Measurements from ENCODE around the gene FHL1.

The FHL1 gene

GRCh38 chrX:136201601-136202000 is 54.3 kb downstream of the FHL1 start:
- H3K79me2 ChIP-seq (ENCODE audit: control insufficient read depth, insufficient read depth, low read length, poor library complexity): no peaks in the 10 kb centered on the region
- H3K27me3 ChIP-seq (ENCODE audit: insufficient read depth, low read length): no peaks in the 10 kb centered on the region
- no peaks in the 10 kb centered on the region for H3K9me3 ChIP-seq (ENCODE audit: insufficient read depth, low read depth, low read length)
- H4K8ac ChIP-seq (ENCODE audit: low read depth, low read length): no peak overlapping the region
- no peak overlapping the region for H3K14ac ChIP-seq (ENCODE audit: low read length)
- no peak overlapping the region for H3K4me2 ChIP-seq (ENCODE audit: low read length)
- no peaks in the 10 kb centered on the region for H3K79me1 ChIP-seq (ENCODE audit: low read length)
- no peak overlapping the region for H3K9ac ChIP-seq (ENCODE audit: low read length)
- H2BK12ac ChIP-seq (ENCODE audit: low read length): no peak overlapping the region
- peak; percentile 53 to 79 for DNase-seq
- H3K4me3 ChIP-seq (ENCODE audit: low read depth, low read length): no peak overlapping the region
- no peak overlapping the region for H3K4ac ChIP-seq (ENCODE audit: low read depth, low read length)
- no peak overlapping the region for H3K27ac ChIP-seq (ENCODE audit: low read depth, low read length)
- H3K4me1 ChIP-seq (ENCODE audit: control insufficient read depth in 1 of 2, insufficient read depth in 2 of 2, low read length in 2 of 2): no peaks in the 10 kb centered on the region
- no peak overlapping the region for H3K18ac ChIP-seq (ENCODE audit: low read length)
- H4K12ac ChIP-seq (ENCODE audit: low read depth, low read length): no peak overlapping the region
- no peak overlapping the region for H2AK5ac ChIP-seq (ENCODE audit: low read length)
- WGBS (ENCODE audit: extremely low coverage, insufficient coverage, insufficient read length): no CpG with 5 or more reads among the region's 5 CpGs
- no peak overlapping the region for H2BK5ac ChIP-seq (ENCODE audit: low read depth, low read length, poor library complexity)
- no peak overlapping the region for H4K91ac ChIP-seq (ENCODE audit: low read depth, low read length)
- no peak overlapping the region for H2AFZ ChIP-seq (ENCODE audit: insufficient read depth, low read length, poor library complexity)
- no peaks in the 10 kb centered on the region for H3K36me3 ChIP-seq (ENCODE audit: control insufficient read depth in 1 of 2, insufficient read depth in 2 of 2, low read length in 2 of 2)
- H2BK120ac ChIP-seq (ENCODE audit: insufficient read depth, low read length, poor library complexity): no peak overlapping the region
- H3K23ac ChIP-seq (ENCODE audit: low read length): no peak overlapping the region

GRCh38 chrX:136202889-136203288 is 55.6 kb downstream of the FHL1 start:
- Histone ChIP-seq H3K9me3 (ENCODE audit: insufficient read depth, low read depth, low read length) (no peaks in the 10 kb centered on the region), H3K4ac (ENCODE audit: low read depth, low read length) (no peak overlapping the region), H4K12ac (ENCODE audit: low read depth, low read length) (no peak overlapping the region), H2AK5ac (ENCODE audit: low read length) (no peak overlapping the region), H3K4me2 (ENCODE audit: low read length) (no peak overlapping the region), H3K79me1 (ENCODE audit: low read length) (no peaks in the 10 kb centered on the region), H3K79me2 (ENCODE audit: control insufficient read depth, insufficient read depth, low read length, poor library complexity) (no peaks in the 10 kb centered on the region), H2BK5ac (ENCODE audit: low read depth, low read length, poor library complexity) (no peak overlapping the region), H2BK12ac (ENCODE audit: low read length) (no peak overlapping the region), H4K8ac (ENCODE audit: low read depth, low read length) (no peak overlapping the region), H2BK120ac (ENCODE audit: insufficient read depth, low read length, poor library complexity) (no peak overlapping the region), H4K91ac (ENCODE audit: low read depth, low read length) (no peak overlapping the region), H3K27me3 (ENCODE audit: insufficient read depth, low read length) (no peaks in the 10 kb centered on the region), H3K4me1 (ENCODE audit: control insufficient read depth in 1 of 2, insufficient read depth in 2 of 2, low read length in 2 of 2) (no peaks in the 10 kb centered on the region), H3K23ac (ENCODE audit: low read length) (no peak overlapping the region), H3K14ac (ENCODE audit: low read length) (no peak overlapping the region), H3K4me3 (ENCODE audit: low read depth, low read length) (no peak overlapping the region), H3K9ac (ENCODE audit: low read length) (no peak overlapping the region), H2AFZ (ENCODE audit: insufficient read depth, low read length, poor library complexity) (no peak overlapping the region), H3K18ac (ENCODE audit: low read length) (no peak overlapping the region), H3K27ac (ENCODE audit: low read depth, low read length) (no peak overlapping the region), H3K36me3 (ENCODE audit: control insufficient read depth in 1 of 2, insufficient read depth in 2 of 2, low read length in 2 of 2) (no peaks in the 10 kb centered on the region)
- no CpG with 5 or more reads among the region's 5 CpGs for WGBS (ENCODE audit: extremely low coverage, insufficient coverage, insufficient read length)
- peak in 1 of 2 donors; percentile 70 for DNase-seq

GRCh38 chrX:136203438-136203837 is 56.1 kb downstream of the FHL1 start:
- H4K12ac ChIP-seq (ENCODE audit: low read depth, low read length): no peak overlapping the region
- no peak overlapping the region for H3K9ac ChIP-seq (ENCODE audit: low read length)
- H3K23ac ChIP-seq (ENCODE audit: low read length): no peak overlapping the region
- no peaks in the 10 kb centered on the region for H3K4me1 ChIP-seq (ENCODE audit: control insufficient read depth in 1 of 2, insufficient read depth in 2 of 2, low read length in 2 of 2)
- H3K27ac ChIP-seq (ENCODE audit: low read depth, low read length): no peak overlapping the region
- no peak overlapping the region for H4K8ac ChIP-seq (ENCODE audit: low read depth, low read length)
- no peak overlapping the region for H2BK5ac ChIP-seq (ENCODE audit: low read depth, low read length, poor library complexity)
- no peaks in the 10 kb centered on the region for H3K36me3 ChIP-seq (ENCODE audit: control insufficient read depth in 1 of 2, insufficient read depth in 2 of 2, low read length in 2 of 2)
- no peak overlapping the region for H2AFZ ChIP-seq (ENCODE audit: insufficient read depth, low read length, poor library complexity)
- no peaks in the 10 kb centered on the region for H3K27me3 ChIP-seq (ENCODE audit: insufficient read depth, low read length)
- H3K79me1 ChIP-seq (ENCODE audit: low read length): no peaks in the 10 kb centered on the region
- no peak overlapping the region for H3K4me2 ChIP-seq (ENCODE audit: low read length)
- no peak overlapping the region for H3K4me3 ChIP-seq (ENCODE audit: low read depth, low read length)
- no peak overlapping the region for H2AK5ac ChIP-seq (ENCODE audit: low read length)
- no peaks in the 10 kb centered on the region for H3K9me3 ChIP-seq (ENCODE audit: insufficient read depth, low read depth, low read length)
- no peak overlapping the region for H3K4ac ChIP-seq (ENCODE audit: low read depth, low read length)
- no peak overlapping the region for H3K14ac ChIP-seq (ENCODE audit: low read length)
- no peak overlapping the region for H2BK12ac ChIP-seq (ENCODE audit: low read length)
- no peak for DNase-seq
- H2BK120ac ChIP-seq (ENCODE audit: insufficient read depth, low read length, poor library complexity): no peak overlapping the region
- no peaks in the 10 kb centered on the region for H3K79me2 ChIP-seq (ENCODE audit: control insufficient read depth, insufficient read depth, low read length, poor library complexity)
- H3K18ac ChIP-seq (ENCODE audit: low read length): no peak overlapping the region
- H4K91ac ChIP-seq (ENCODE audit: low read depth, low read length): no peak overlapping the region

GRCh38 chrX:136203951-136204350 is 56.6 kb downstream of the FHL1 start:
- WGBS (ENCODE audit: extremely low coverage, insufficient coverage, insufficient read length): no CpG with 5 or more reads among the region's 3 CpGs

More at GRCh38 chrX:136203951-136204350, 56.6 kb downstream of the FHL1 start:
- Histone ChIP-seq H3K79me1 (ENCODE audit: low read length) (no peaks in the 10 kb centered on the region), H3K23ac (ENCODE audit: low read length) (no peak overlapping the region), H3K14ac (ENCODE audit: low read length) (no peak overlapping the region), H3K4me3 (ENCODE audit: low read depth, low read length) (no peak overlapping the region), H3K4me1 (ENCODE audit: control insufficient read depth in 1 of 2, insufficient read depth in 2 of 2, low read length in 2 of 2) (no peaks in the 10 kb centered on the region), H3K9me3 (ENCODE audit: insufficient read depth, low read depth, low read length) (no peaks in the 10 kb centered on the region), H2BK5ac (ENCODE audit: low read depth, low read length, poor library complexity) (no peak overlapping the region), H3K79me2 (ENCODE audit: control insufficient read depth, insufficient read depth, low read length, poor library complexity) (no peaks in the 10 kb centered on the region), H3K18ac (ENCODE audit: low read length) (no peak overlapping the region), H2BK12ac (ENCODE audit: low read length) (no peak overlapping the region), H2BK120ac (ENCODE audit: insufficient read depth, low read length, poor library complexity) (no peak overlapping the region), H3K4ac (ENCODE audit: low read depth, low read length) (no peak overlapping the region), H3K4me2 (ENCODE audit: low read length) (no peak overlapping the region), H4K91ac (ENCODE audit: low read depth, low read length) (no peak overlapping the region), H2AFZ (ENCODE audit: insufficient read depth, low read length, poor library complexity) (no peak overlapping the region), H3K27me3 (ENCODE audit: insufficient read depth, low read length) (no peaks in the 10 kb centered on the region), H3K36me3 (ENCODE audit: control insufficient read depth in 1 of 2, insufficient read depth in 2 of 2, low read length in 2 of 2) (no peaks in the 10 kb centered on the region), H3K27ac (ENCODE audit: low read depth, low read length) (no peak overlapping the region), H4K8ac (ENCODE audit: low read depth, low read length) (no peak overlapping the region), H3K9ac (ENCODE audit: low read length) (no peak overlapping the region), H4K12ac (ENCODE audit: low read depth, low read length) (no peak overlapping the region), H2AK5ac (ENCODE audit: low read length) (no peak overlapping the region)
- DNase-seq: no peak

Measured in trophoblast cell (in vitro differentiated cells and primary cell).